GM23248 (cell line): ENCODE data around the gene ENDOV.

ENCODE experiments used
- EZH2 ChIP-seq: fragments of 200-600 bp; sonication (generic); IDR thresholded peaks from 2 replicates; pipeline ENCODE4 v1.6.1; 2018; ENCODE audit warnings: antibody characterized with exemption, mild to moderate bottlenecking; ENCODE audit not compliant: insufficient read depth, poor library complexity, severe bottlenecking
- EZH2phosphoT487 ChIP-seq: fragments of 200-600 bp; sonication (generic); IDR thresholded peaks from 2 replicates; pipeline ENCODE4 v1.6.1; 2018; ENCODE audit warnings: antibody characterized with exemption, moderate library complexity, mild to moderate bottlenecking, low read depth; ENCODE audit not compliant: insufficient read depth

DNA sequence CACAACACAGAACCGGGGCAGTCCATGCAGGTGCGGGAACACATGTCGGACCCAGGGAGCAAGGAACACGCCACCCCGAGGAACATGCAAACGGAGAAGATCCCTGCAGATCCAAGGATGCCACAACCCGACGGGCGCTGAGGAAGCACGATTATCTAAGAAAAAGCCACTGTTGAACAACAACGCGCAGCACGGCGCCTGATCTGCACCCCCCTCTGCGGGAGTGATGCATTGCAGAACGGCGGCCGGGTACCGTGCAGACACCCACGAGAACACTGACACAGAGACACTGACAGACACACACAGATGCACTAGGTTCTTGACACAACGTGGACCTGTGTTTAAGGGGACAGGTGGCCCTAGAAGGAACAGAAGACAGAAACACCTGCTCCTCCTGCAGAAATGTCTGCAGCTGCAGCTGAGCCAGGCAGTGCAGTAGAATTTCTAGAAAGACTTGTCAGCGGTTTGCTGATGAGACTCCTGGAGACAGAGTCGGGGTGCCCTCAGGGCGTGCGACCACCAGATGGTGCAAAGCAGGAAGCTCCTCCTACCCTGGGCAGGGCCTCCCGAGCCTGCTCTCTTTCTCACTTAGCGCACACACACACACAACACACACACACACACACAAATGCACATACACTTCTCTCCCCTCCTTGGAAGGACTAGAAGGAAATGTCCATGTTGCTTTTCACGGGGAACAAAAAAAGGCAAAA, 54.0 kb downstream of the ENDOV start:
- TF ChIP-seq EZH2phosphoT487 (no peak), EZH2 (no peak)
